ENCODE measurements around the gene MT2A. TPM values are rescaled to one million over a fixed set of nuclear protein-coding genes. Genes with fewer than 3 reads are reported as not detected.

Gene MT2A
- polyA plus RNA-seq, 3 donors: 14.5 to 29.8 (median 25.6) TPM

- no peak for DNase-seq (ENCODE audit: extremely low read depth in 1 of 11, low read depth in 9 of 11, low spot score in 4 of 11)
These were observed 19.6 kb upstream of the MT2A start for GRCh38 chr16:56588781-56589140.

DNA sequence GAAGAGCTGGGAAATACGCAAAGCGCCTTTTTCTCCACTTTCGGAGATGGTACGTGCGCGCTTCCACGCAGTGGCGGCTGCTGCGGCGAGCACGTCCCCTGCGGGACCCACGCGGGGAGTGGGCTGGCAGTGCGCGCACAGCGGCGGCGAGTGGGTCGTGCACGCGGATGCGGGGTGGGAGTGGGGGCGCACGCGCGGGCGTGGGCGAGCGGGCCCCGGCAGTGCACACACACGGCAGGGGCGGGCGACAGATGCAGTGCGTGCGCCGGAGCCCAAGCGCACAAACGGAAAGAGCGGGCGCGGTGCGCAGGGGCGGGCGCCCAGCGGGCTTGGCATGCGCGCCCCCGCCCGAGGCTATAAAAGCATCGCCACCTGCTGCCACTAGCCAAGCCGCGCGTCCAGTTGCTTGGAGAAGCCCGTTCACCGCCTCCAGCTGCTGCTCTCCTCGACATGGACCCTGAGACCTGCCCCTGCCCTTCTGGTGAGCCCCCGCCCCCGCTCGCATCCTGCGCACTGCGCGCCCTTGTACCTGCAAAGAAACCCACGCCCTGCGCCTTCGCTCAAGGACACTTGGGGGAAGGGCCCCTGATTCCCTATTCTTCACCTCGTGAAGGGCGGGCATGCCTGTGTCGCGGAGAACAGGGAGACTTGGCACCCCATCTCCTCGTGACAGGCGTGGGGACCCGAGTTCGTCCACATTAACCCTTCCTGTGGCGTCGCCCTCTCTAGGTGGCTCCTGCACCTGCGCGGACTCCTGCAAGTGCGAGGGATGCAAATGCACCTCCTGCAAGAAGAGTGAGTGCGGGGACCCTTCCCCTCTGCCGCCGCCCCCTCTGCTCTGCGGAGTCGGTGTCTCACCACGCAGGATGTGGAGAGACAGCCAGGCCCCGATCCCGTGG, 19.0 kb upstream of the MT2A start, which contains the start of gene MT3:
TSS of gene MT3 (plus strand) at position 388 of the 899 bp plus-strand sequence. CDS start at position 451, 63 bp downstream.
- peak in 1 of 11 donors; percentile 33 for DNase-seq (ENCODE audit: extremely low read depth in 1 of 11, low read depth in 9 of 11, low spot score in 4 of 11)

- DNase-seq (ENCODE audit: extremely low read depth in 1 of 11, low read depth in 9 of 11, low spot score in 4 of 11): no peak
These were observed 16.9 kb upstream of the MT2A start for GRCh38 chr16:56591377-56592060.

DNA sequence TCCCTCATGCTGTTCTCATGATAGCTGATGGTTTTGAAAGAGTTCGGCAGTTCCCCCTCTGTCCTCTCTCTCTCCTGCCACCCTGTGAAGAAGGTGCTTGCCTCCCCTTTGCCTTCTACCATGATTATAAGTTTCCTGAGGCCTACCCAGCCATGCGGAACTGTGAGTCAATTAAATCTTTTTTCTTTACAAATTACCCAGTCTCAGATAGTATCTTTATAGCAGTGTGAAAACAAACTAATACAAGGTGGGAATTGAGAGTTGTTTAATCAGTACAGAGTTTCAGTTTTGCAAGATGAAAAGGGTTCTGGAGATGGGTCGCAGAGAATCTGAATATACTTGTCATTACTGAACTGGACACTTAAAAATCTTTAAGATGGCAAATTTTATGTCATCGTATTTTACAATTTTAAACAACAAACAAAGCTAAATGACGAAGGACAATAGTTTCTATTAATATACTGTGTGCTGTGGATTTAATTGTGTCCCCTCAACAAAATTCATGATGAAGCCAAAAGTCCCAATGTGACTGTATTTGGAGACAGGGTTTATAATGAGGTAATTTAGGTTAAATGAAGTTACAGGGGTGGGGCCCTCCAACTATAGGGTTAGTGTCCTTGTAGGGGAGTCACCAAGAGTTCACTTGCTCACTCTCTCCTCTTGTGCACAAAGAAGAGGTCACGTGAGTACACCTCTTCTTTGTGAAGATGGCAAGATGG, 14.7 kb upstream of the MT2A start:
- DNase-seq (ENCODE audit: extremely low read depth in 1 of 11, low read depth in 9 of 11, low spot score in 4 of 11): no peak

DNA sequence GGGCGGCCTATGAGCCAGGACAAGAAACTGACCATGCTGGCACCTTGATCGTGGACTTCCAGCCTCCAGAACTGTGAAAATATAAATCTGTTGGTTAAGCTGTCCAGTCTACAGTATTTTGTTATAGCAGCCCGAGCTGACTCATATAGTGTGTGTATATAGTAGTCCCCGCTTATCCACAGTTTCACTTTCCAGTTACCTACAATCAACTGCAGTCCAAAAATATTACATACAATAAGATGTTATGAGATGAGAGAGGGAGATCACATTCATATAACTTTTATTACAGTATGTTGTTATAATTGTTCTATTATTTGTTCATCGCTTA, 14.1 kb upstream of the MT2A start:
- DNase-seq (ENCODE audit: extremely low read depth in 1 of 11, low read depth in 9 of 11, low spot score in 4 of 11): no peak

DNA sequence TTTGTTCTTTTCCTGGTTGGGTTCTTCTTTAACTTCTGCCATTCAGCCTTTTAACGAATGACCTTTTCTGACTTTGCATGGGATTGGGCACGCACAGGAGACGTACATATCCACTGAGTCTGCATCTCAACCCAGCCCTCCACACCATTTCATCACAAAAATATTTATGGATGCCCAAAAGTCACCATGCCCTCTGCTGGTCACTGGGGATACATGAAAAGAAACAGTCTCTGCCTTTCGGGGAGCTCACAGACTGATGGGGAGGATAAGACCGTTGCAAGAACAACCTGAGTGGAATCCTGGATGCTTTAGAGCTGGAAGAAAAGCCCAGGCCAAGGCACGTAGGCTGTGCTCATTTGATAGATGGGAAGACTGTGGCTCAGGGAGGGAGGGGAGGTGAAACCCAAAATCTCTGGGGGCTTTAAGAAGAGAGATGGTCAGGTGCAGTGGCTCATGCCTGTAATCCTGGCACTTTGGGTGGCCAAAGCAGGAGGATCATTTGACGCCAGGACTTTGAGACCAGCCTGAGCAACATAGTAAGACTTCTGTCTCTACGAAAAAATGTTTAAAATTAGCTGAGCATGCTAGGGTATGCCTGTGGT, 7.9 kb upstream of the MT2A start:
- DNase-seq (ENCODE audit: extremely low read depth in 1 of 11, low read depth in 9 of 11, low spot score in 4 of 11): no peak

DNA sequence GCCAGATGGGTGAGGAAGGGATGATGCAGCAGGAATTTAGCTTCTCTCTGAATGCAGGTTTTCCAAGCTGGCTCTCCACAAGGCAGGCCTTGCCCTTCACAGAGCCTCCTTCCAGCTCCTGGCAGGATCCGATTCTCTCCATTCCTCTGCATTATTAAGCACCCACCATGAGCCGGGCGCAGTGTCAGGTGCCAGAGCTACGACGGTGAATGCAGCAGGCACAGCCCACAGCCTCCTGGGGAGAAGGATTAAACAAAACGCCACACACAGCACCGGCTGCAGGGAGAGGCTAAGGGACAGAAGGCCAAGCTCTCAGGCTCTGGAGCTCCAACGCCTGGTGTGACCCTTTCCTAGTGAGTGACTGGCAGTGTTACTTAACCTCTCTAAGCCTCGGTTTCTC, 7.1 kb upstream of the MT2A start:
- no peak for DNase-seq (ENCODE audit: extremely low read depth in 1 of 11, low read depth in 9 of 11, low spot score in 4 of 11)

GRCh38 chr16:56603589-56603988, 4.8 kb upstream of the MT2A start:
- DNase-seq (ENCODE audit: extremely low read depth in 1 of 11, low read depth in 9 of 11, low spot score in 4 of 11): no peak

DNA sequence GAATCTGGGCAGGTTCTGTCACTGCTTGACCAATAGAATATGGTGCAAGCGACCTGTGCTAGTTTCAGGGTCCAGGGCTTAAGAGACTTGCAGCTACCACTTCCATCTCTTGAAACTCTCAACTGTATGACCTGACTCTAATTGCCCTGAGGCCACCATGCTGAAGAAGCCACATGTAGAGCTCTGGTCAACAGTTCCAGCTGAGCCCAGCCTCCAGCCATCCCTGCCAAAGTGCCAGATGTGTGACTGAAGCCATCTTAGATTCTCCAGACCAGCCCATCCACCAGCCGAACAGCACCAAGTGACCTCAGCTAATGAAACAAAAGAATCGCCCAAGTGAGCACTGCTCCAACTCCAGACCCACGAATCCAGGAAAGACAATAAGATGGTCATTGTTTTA, 3.4 kb upstream of the MT2A start:
- no peak for DNase-seq (ENCODE audit: extremely low read depth in 1 of 11, low read depth in 9 of 11, low spot score in 4 of 11)

DNA sequence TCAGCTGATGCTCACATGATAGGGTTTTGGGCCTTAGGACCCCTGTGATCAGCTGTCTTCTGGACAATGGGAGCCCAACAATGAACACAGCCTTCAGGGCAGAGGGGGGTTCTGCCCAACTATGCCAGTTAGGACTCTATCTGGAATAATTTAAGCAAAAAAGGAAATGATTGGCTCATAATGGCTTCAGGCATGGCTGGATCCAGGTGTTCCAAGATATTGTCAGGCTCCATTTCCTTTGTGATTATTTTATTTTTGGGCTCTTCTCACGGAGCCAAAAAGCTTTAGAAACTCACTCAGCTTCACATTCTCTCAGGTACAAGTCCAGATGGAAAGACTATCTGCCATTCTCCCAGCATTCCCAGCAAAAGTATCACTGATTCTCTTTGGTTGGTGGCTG, 2.9 kb upstream of the MT2A start:
- DNase-seq (ENCODE audit: extremely low read depth in 1 of 11, low read depth in 9 of 11, low spot score in 4 of 11): no peak

DNA sequence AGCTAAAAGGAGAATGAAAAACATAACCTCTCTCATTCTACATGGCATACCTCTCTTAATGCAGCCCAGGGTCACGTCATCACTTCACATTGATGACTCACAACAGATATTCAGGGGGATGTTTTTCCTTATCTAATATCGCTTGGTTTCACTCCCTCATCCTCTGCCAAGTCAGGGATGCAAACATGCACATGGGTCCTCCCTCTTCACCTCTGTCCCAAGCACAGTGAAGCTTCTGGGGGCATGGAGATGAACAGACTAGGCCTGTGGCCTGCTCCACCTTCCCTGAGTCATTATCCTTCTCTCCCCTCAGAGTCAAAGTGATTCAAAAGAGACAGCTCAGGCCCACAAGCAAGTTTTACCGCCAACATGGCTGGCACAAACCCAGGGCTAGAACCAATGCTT, 2.3 kb upstream of the MT2A start:
- DNase-seq (ENCODE audit: extremely low read depth in 1 of 11, low read depth in 9 of 11, low spot score in 4 of 11): no peak

DNA sequence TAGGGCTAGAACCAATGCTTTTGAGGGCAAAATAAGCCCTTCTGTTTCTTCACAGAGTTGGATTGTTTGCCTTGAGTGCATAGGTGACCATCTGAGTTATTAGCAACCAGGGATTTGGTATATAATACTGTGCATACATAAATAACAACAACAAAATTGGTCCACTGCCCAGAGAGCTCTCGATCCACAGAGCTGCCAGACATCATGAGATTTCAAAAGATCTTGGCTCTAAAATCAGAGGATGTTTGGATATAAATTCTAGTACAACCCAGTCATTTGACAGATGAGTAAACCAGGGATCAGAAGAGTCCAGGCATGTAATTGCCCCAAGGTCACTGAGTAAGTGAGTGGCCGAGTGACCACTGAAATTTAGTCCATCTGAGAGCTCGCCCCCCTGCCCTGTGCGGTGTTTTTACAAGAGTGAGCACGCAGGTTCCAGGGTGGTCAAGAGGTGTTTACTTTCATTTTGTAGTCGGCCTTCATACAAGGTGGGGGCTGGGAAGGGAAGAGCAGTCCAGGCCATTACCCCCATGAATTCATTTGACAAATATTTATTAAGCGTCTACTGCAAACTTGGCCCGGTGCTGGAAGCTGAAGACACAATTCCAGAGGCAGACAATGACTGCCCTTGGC, 1.8 kb upstream of the MT2A start:
- DNase-seq (ENCODE audit: extremely low read depth in 1 of 11, low read depth in 9 of 11, low spot score in 4 of 11): peak in 2 of 11 donors; percentile 36 to 65

- peak in 2 of 11 donors; percentile 28 to 51 for DNase-seq (ENCODE audit: extremely low read depth in 1 of 11, low read depth in 9 of 11, low spot score in 4 of 11)
These were observed 1.2 kb upstream of the MT2A start for GRCh38 chr16:56607109-56607618.

DNA sequence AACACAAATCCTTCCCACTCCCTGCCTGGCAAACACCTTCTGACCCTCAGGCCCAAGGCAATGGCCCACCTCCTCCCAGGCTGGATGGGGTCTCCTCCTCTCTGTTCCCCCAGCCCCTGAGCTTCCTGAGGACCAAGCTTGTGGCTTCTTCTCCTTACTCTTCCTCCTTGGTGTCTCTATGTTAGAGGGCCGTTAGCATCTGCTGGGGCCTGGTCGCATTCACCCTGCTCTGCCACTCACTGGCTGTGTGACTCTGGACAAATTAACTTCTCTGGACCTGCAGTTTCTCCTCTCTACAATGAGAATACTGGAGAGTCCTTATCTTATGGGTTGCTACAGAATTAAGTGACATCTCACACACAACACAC, 725 bp upstream of the MT2A start:
- DNase-seq (ENCODE audit: extremely low read depth in 1 of 11, low read depth in 9 of 11, low spot score in 4 of 11): no peak

GRCh38 chr16:56608876-56609462, 585 bp downstream of the MT2A start:
- DNase-seq (ENCODE audit: extremely low read depth in 1 of 11, low read depth in 9 of 11, low spot score in 4 of 11): no peak

GRCh38 chr16:56609463-56609921, 1.1 kb downstream of the MT2A start:
- DNase-seq (ENCODE audit: extremely low read depth in 1 of 11, low read depth in 9 of 11, low spot score in 4 of 11): peak in 3 of 11 donors; percentile 46 to 68 (median 65)

DNA sequence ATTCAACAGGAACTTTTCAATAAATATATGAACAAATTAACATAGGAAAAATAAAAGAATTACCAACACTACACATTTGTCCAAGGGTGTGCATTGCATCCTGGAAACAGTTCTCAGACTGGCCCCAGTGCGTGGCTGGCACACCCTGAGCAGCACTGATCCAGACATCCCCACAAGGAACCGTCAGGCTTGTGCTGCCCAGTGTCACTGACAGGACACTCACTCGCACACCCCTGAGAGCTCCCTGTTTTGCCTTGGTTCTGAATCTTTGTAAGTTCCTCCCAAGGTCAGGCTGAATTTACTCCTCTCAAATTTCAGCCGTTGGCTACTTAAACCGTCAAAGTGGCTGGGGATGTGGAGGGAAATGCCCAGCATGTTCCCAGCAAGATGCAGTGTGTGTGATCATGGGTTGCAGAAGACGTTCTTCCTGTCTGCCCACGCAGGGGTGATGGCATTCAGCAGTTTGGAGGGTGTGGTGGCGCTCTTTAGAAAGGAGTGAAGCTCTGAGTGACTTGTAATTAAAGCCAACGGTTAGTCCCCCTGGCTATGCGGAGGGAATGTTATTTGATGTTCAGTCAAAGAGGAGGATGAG, 1.7 kb downstream of the MT2A start:
- no peak for DNase-seq (ENCODE audit: extremely low read depth in 1 of 11, low read depth in 9 of 11, low spot score in 4 of 11)

GRCh38 chr16:56610609-56611111, 2.3 kb downstream of the MT2A start:
- no peak for DNase-seq (ENCODE audit: extremely low read depth in 1 of 11, low read depth in 9 of 11, low spot score in 4 of 11)

All from renal cortex interstitium (tissue), 11 donors.